ENCODE results near the gene ZNF391.
"Not testable (repeated sequence)": the region's sequence is repeated elsewhere in the genome, so short reads cannot be mapped to it uniquely, and the experiment has no call there.

ZNF391 gene

GRCh38 chr6:27424851-27425250 lies 36.3 kb downstream of the ZNF391 start:
- not testable (repeated sequence) for DNase-seq

DNA sequence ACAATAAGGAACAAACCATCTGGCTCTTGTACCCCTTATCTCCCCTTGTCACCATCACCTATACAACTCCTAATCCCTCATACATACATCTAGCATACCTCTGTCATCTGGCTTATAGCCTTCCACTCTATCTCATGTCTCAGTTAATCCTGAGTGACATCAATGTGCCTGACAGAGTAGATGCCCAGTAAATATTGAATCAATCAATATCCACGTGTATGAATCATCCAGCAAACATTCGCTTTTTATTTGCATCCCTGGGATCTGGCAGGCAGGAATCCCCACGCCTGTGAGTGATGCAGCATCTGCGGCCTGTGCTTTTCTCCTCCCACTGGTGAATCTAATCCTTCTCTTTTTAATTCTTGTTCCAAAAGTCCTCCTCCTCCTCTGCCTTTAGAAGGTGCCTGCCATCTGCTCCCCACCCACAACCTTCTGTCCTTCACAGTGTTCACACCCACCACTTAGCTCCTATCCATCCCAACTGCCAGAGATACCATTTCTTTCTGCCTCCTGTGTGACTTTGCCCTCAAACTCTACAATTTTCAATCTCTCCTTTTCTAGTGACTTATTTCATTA lies 37.6 kb downstream of the ZNF391 start:
- DNase-seq, result peak; percentile 47

- DNase-seq, result no peak
These were observed 39.9 kb downstream of the ZNF391 start for GRCh38 chr6:27428502-27428901.

GRCh38 chr6:27428966-27429365 lies 40.4 kb downstream of the ZNF391 start:
- DNase-seq, result no peak

- DNase-seq, result no peak
These were observed 45.2 kb downstream of the ZNF391 start for GRCh38 chr6:27433714-27434113.

- no peak for DNase-seq
These were observed 50.8 kb downstream of the ZNF391 start for GRCh38 chr6:27439371-27439770.

GRCh38 chr6:27441001-27441400 lies 52.4 kb downstream of the ZNF391 start:
- DNase-seq, result no peak

- DNase-seq, result no peak
These were observed 54.4 kb downstream of the ZNF391 start for GRCh38 chr6:27442932-27443331.

- no peak for DNase-seq
These were observed 59.9 kb downstream of the ZNF391 start for GRCh38 chr6:27448456-27448855.

GRCh38 chr6:27451660-27452390 lies 63.3 kb downstream of the ZNF391 start:
- DNase-seq, result peak; percentile 14

- DNase-seq, result peak; percentile 38
These were observed 63.9 kb downstream of the ZNF391 start for GRCh38 chr6:27452496-27452897.

Measured in DMS53 (cell line).